ENCODE data around the gene PRAMEF13. TPM values are rescaled to one million over a fixed set of nuclear protein-coding genes. Genes with fewer than 3 reads are reported as not detected.
A peak's percentile ranks its signal among the peaks of the same experiment; 100 is the strongest.
"Not testable (repeated sequence)": the region's sequence is repeated elsewhere in the genome, so short reads cannot be mapped to it uniquely, and the experiment has no call there.

Gene PRAMEF13
- not detected for total RNA-seq

- H3K36me3 Mint-ChIP-seq; POLR2A ChIA-PET; H3K27me3 Mint-ChIP-seq; H3K27ac Mint-ChIP-seq; H3K4me1 Mint-ChIP-seq (ENCODE audit: low read depth); H3K4me3 Mint-ChIP-seq; H3K9me3 Mint-ChIP-seq; intact Hi-C loops (cut with micrococcal nuclease); CTCF ChIA-PET; DNase-seq: not testable (repeated sequence)
These were observed at the start of gene PRAMEF13 for GRCh38 chr1:13201309-13201708. Gene PRAMEF13 (minus strand): TSS chr1:13201409. CDS start chr1:13199589, 1,820 bp downstream.

GRCh38 chr1:13247122-13247521 lies 45.9 kb upstream of the PRAMEF13 start:
- H3K27ac Mint-ChIP-seq; intact Hi-C loops (cut with micrococcal nuclease); H3K4me3 Mint-ChIP-seq; DNase-seq; POLR2A ChIA-PET; H3K36me3 Mint-ChIP-seq; H3K4me1 Mint-ChIP-seq (ENCODE audit: low read depth); CTCF ChIA-PET; H3K9me3 Mint-ChIP-seq; H3K27me3 Mint-ChIP-seq: not testable (repeated sequence)

GRCh38 chr1:13246554-13246871 lies 45.3 kb upstream of the PRAMEF13 start:
- H3K27me3 Mint-ChIP-seq; H3K27ac Mint-ChIP-seq; POLR2A ChIA-PET; DNase-seq; H3K36me3 Mint-ChIP-seq; H3K4me1 Mint-ChIP-seq (ENCODE audit: low read depth); H3K9me3 Mint-ChIP-seq; intact Hi-C loops (cut with micrococcal nuclease); CTCF ChIA-PET; H3K4me3 Mint-ChIP-seq: not testable (repeated sequence)

- DNase-seq; H3K4me3 Mint-ChIP-seq; POLR2A ChIA-PET; H3K27me3 Mint-ChIP-seq; intact Hi-C loops (cut with micrococcal nuclease); H3K9me3 Mint-ChIP-seq; H3K27ac Mint-ChIP-seq; H3K36me3 Mint-ChIP-seq; CTCF ChIA-PET; H3K4me1 Mint-ChIP-seq (ENCODE audit: low read depth): not testable (repeated sequence)
These were observed 44.8 kb upstream of the PRAMEF13 start for GRCh38 chr1:13245841-13246553.

- H3K27ac Mint-ChIP-seq; H3K4me1 Mint-ChIP-seq (ENCODE audit: low read depth); H3K4me3 Mint-ChIP-seq; H3K27me3 Mint-ChIP-seq; DNase-seq; POLR2A ChIA-PET; intact Hi-C loops (cut with micrococcal nuclease); H3K9me3 Mint-ChIP-seq; CTCF ChIA-PET; H3K36me3 Mint-ChIP-seq: not testable (repeated sequence)
These were observed 42.5 kb upstream of the PRAMEF13 start for GRCh38 chr1:13243536-13244263.

GRCh38 chr1:13239633-13240032 lies 38.4 kb upstream of the PRAMEF13 start:
- H3K36me3 Mint-ChIP-seq; H3K27me3 Mint-ChIP-seq; H3K9me3 Mint-ChIP-seq; H3K27ac Mint-ChIP-seq; CTCF ChIA-PET; DNase-seq; POLR2A ChIA-PET; H3K4me3 Mint-ChIP-seq; intact Hi-C loops (cut with micrococcal nuclease); H3K4me1 Mint-ChIP-seq (ENCODE audit: low read depth): not testable (repeated sequence)

GRCh38 chr1:13237572-13237971 lies 36.4 kb upstream of the PRAMEF13 start:
- H3K9me3 Mint-ChIP-seq; H3K27me3 Mint-ChIP-seq; H3K27ac Mint-ChIP-seq; H3K4me3 Mint-ChIP-seq; POLR2A ChIA-PET; CTCF ChIA-PET; intact Hi-C loops (cut with micrococcal nuclease); H3K4me1 Mint-ChIP-seq (ENCODE audit: low read depth); DNase-seq; H3K36me3 Mint-ChIP-seq: not testable (repeated sequence)

- H3K36me3 Mint-ChIP-seq; H3K9me3 Mint-ChIP-seq; H3K4me1 Mint-ChIP-seq (ENCODE audit: low read depth); intact Hi-C loops (cut with micrococcal nuclease); H3K4me3 Mint-ChIP-seq; CTCF ChIA-PET; H3K27ac Mint-ChIP-seq; H3K27me3 Mint-ChIP-seq; DNase-seq; POLR2A ChIA-PET: not testable (repeated sequence)
These were observed 32.8 kb upstream of the PRAMEF13 start for GRCh38 chr1:13234057-13234456.

GRCh38 chr1:13232056-13232455 lies 30.8 kb upstream of the PRAMEF13 start:
- H3K4me1 Mint-ChIP-seq (ENCODE audit: low read depth); H3K27me3 Mint-ChIP-seq; CTCF ChIA-PET; intact Hi-C loops (cut with micrococcal nuclease); H3K4me3 Mint-ChIP-seq; DNase-seq; H3K9me3 Mint-ChIP-seq; H3K27ac Mint-ChIP-seq; H3K36me3 Mint-ChIP-seq; POLR2A ChIA-PET: not testable (repeated sequence)

- intact Hi-C loops (cut with micrococcal nuclease); POLR2A ChIA-PET: not testable (repeated sequence)
These were observed 30.0 kb upstream of the PRAMEF13 start for GRCh38 chr1:13231061-13231750.

GRCh38 chr1:13230601-13231000 lies 29.4 kb upstream of the PRAMEF13 start:
- intact Hi-C loops (cut with micrococcal nuclease); H3K27ac Mint-ChIP-seq; CTCF ChIA-PET; POLR2A ChIA-PET; H3K9me3 Mint-ChIP-seq; H3K4me3 Mint-ChIP-seq; H3K27me3 Mint-ChIP-seq; DNase-seq; H3K4me1 Mint-ChIP-seq (ENCODE audit: low read depth); H3K36me3 Mint-ChIP-seq: not testable (repeated sequence)

More at GRCh38 chr1:13231061-13231750, 30.0 kb upstream of the PRAMEF13 start:
- H3K4me1 Mint-ChIP-seq (ENCODE audit: low read depth); DNase-seq; H3K36me3 Mint-ChIP-seq; CTCF ChIA-PET; H3K9me3 Mint-ChIP-seq; H3K27me3 Mint-ChIP-seq; H3K4me3 Mint-ChIP-seq; H3K27ac Mint-ChIP-seq: not testable (repeated sequence)

- H3K4me1 Mint-ChIP-seq (ENCODE audit: low read depth); CTCF ChIA-PET: not testable (repeated sequence)
These were observed 28.9 kb upstream of the PRAMEF13 start for GRCh38 chr1:13230096-13230495.

GRCh38 chr1:13228343-13228781 lies 27.2 kb upstream of the PRAMEF13 start:
- H3K27ac Mint-ChIP-seq: no peak overlapping the region
- no peaks in the 10 kb centered on the region for H3K9me3 Mint-ChIP-seq
- intact Hi-C loops (cut with micrococcal nuclease): no loop called here
- peaks cover 7% of the 10 kb centered on the region for H3K27me3 Mint-ChIP-seq
- no peaks in the 10 kb centered on the region for H3K4me1 Mint-ChIP-seq (ENCODE audit: low read depth)
- H3K36me3 Mint-ChIP-seq: no peaks in the 10 kb centered on the region
- DNase-seq: peak; percentile 52
- ChIA-PET POLR2A (interaction anchor here (0.7 kb wide), 1 partner anchor 704 kb away, joined by 3 read pairs; no protein-coding TSS in a partner anchor), CTCF (no interaction called here)
- H3K4me3 Mint-ChIP-seq: no peak overlapping the region

More at GRCh38 chr1:13230096-13230495, 28.9 kb upstream of the PRAMEF13 start:
- POLR2A ChIA-PET; H3K36me3 Mint-ChIP-seq; H3K9me3 Mint-ChIP-seq; DNase-seq; H3K27ac Mint-ChIP-seq; intact Hi-C loops (cut with micrococcal nuclease); H3K4me3 Mint-ChIP-seq; H3K27me3 Mint-ChIP-seq: not testable (repeated sequence)
